HG03045 (cell line): ENCODE measurements around the gene CDC42EP2.
"Not testable (repeated sequence)": the region's sequence is repeated elsewhere in the genome, so short reads cannot be mapped to it uniquely, and the experiment has no call there.

Experiments used
- ATAC-seq: cut with Tn5 transposase; IDR thresholded peaks from one replicate; pipeline ENCODE4 v1.9.1; 2021; ENCODE audit warnings: mild to moderate bottlenecking, moderate library complexity; ENCODE audit not compliant: unreplicated experiment

CDC42EP2 gene

DNA sequence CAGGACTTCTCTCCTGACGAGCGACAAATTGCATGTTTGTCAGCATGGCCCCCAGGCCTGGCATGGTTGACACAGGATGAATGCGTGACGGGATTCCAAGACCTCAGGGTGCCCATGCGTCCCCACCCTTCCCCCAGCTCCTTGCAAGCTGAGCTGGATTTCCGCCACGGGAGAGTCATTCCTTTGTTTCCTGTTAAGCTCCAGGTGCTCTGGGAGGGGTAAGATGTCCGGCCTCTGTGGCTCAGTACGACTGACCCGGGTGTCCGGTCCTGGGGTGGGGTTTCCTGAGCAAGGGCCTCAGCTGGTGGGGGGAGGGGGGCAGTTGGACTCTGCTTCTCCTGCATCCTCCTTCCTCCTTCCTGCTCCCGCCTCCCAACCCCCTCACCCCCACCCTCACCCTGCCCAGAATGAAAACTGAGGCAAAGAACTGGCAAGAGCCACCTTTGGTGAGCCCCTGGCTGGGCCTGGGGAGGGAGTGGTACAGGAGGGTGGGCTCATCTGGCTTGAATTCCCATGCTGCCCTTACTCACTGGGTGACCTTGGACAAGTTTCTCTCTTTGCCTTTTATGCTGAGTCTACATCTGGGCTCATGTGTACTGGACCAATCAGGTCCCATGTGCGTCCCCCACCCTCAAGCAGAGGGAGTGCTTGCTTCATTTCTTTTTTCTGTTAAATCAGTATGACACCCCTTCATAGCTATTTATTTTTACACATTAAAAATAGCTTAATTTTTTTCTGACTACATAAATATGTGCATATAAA lies 2.5 kb downstream of the CDC42EP2 start:
- no peak for ATAC-seq

DNA sequence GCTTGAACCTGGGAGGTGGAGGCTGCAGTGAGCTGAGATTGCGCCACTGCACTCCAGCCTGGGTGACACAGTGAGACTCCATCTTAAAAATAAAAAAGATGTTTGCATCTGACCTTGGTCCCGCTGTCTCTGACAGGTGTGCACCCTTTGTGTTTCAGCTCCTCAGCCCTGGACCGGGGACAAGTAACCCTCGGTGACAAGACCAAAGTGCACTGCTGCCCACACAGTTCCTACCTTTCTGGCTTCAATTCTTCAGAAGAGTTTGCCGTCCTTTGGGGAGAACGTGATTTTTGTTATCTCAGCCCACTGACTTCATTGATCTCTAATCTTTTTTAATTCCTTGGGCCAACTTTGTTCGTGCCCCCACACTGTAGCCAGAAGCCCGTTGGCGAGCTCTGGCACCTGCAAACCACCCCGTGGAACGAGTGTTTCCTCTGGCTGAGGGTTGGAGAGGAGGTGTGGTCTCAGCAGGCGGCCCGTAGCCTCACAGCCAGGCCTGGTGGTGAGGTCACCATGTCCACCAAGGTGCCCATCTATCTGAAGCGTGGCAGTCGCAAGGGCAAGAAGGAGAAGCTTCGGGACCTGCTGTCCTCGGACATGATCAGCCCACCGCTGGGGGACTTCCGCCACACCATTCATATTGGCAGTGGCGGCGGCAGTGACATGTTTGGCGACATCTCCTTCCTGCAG lies 5.9 kb downstream of the CDC42EP2 start:
- ATAC-seq = no peak

DNA sequence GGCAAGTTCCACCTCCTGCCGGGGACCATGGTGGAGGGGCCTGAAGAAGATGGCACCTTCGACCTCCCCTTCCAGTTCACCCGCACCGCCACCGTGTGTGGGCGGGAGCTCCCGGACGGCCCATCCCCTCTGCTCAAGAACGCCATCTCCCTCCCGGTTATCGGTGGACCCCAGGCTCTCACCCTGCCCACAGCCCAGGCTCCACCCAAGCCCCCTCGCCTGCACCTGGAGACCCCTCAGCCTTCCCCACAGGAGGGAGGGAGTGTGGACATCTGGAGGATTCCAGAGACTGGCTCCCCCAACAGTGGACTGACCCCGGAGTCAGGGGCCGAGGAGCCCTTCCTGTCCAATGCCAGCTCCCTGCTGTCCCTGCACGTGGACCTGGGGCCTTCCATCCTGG lies 6.4 kb downstream of the CDC42EP2 start:
- no peak for ATAC-seq

- ATAC-seq = no peak
These were observed 7.3 kb downstream of the CDC42EP2 start for GRCh38 chr11:65321828-65322485.

- ATAC-seq = no peak
These were observed 9.1 kb downstream of the CDC42EP2 start for GRCh38 chr11:65323813-65324212.

DNA sequence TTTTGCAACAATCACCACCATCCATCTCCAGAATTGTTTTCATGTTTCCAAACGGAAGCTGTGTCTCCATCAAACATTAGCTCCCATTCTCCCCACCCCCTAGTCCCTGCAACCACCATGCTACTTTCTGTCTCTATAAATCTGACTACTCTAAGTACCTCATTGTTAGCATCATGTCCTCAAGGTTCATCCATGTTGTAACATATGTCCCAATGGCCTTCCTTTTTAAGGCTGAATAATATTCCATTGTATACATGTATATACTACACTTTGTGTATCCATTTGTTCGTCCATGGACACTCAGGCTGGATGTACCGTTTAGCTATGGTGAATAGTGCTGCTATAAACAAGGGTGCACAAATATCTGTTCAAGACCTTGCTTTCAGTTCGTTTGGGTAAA lies 10.8 kb downstream of the CDC42EP2 start:
- ATAC-seq = no peak

DNA sequence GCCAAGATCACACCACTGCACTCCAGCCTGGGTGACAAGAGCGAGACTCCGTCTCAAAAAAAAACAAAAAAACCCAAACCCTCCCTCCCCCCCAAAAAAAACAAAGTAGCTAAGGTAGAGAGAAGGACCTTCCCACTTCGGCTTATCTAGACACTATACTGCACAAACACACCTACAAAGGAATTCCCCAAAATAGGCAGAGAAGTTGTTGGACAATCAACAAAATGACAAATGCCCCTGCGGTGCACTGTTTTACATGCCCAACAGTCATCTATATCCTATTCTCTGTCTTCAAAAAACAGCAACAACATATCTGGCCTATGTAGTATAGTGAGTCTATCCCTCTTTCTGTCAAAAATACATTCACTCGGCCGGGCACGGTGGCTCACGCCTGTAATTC lies 12.4 kb downstream of the CDC42EP2 start:
- no peak for ATAC-seq

DNA sequence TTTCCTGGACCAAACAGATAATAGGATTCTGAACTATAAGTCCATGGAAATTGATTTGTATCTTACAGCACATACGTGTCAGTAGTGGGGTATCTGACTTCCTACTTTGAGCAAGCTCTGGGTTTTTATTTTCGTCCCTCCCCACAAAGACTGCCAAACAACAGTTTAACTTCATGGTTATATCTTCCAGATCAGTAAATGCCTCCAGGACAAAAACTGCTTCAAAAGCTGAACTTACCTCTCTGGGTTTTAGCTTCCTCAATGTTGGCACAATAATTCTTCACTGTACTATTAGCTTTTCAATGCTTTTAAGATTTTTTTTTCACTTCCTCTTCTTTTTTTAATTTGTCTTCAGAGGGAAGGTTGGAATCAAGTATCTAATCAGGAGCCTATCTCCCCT lies 14.8 kb downstream of the CDC42EP2 start:
- no peak for ATAC-seq

- ATAC-seq = no peak
These were observed 15.3 kb downstream of the CDC42EP2 start for GRCh38 chr11:65329944-65330403.

- no peak for ATAC-seq
These were observed 15.9 kb downstream of the CDC42EP2 start for GRCh38 chr11:65330544-65330943.

GRCh38 chr11:65332591-65332990 lies 17.9 kb downstream of the CDC42EP2 start:
- ATAC-seq = not testable (repeated sequence)

GRCh38 chr11:65334696-65335295 lies 20.1 kb downstream of the CDC42EP2 start:
- ATAC-seq = no peak

DNA sequence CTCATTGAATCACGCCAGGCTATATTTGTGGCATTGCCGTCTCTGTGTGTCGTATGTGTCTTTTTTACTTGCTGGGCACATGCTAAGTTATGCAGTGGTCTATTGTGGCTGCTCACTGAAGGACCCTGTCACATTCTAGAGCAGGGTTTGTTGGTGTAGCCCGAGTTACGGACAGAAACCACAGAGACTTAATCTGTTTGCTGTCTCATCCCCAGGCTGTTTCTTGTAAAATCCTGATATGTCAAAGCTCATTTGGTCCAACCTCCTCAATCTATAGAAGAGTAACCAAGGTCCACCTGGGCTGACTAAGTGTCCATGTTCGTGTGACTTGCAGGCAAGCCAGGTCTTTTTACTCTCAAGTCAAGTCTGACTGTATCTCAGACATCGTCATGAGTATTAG lies 24.0 kb downstream of the CDC42EP2 start:
- ATAC-seq = no peak

GRCh38 chr11:65340226-65340625 lies 25.6 kb downstream of the CDC42EP2 start:
- no peak for ATAC-seq

DNA sequence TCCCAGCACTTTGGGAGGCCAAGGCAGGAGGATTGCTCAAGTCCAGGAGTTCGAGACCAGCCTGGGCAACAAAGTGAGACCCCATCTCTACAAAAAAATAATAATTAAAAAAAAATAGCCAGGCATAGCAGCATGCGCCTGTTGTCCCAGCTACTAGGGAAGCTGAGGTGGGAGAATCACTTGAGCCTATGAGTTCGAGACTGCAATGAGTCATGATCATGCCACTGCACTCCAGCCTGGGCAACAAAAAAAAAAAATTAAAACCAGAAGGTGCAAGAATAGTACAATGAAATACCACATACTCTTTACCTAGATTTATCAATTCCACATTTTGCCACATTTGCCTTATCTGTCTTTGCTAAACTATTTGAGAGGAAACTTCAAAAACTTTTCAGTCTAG lies 27.2 kb downstream of the CDC42EP2 start:
- no peak for ATAC-seq

- no peak for ATAC-seq
These were observed 36.8 kb downstream of the CDC42EP2 start for GRCh38 chr11:65351511-65351910.

DNA sequence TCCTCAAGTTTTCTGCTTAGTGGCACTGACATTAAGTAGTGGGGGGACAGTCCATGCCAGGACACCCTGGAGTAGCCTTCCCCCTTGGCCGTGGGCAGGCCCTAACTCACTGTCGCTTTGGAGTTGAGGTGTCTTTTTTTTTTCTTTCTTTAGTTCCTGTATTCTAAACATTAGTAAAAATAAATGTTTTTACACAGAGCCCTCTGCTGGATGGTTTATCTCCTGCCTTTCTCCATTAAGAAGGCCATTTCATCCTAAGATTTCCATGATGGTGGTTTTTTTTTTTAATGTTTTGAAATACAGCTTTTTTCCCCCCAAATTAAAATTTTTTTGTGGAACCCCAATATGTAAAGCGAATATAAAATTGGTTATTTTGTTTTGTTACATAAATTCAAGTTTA lies 38.1 kb downstream of the CDC42EP2 start:
- no peak for ATAC-seq

DNA sequence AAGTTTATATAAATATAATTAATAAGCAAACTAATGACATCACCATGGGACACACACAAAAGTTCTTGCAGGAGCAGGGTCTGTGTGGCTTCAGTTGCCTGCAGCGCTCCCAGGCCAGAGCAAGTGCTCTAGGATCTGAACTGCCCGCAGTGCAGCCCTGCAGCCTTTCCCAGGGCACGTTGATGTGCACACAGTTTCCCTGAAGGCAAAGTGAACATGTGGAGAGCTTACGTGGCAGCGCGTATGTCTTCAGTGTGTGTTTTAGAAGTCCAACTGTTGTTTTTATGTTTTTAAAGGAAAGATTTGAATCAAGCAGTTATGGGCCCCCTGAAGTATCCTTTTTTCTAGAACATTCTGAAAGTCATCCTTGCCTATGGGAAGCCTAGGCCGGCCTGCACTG lies 38.7 kb downstream of the CDC42EP2 start:
- no peak for ATAC-seq

GRCh38 chr11:65353900-65354264 lies 39.2 kb downstream of the CDC42EP2 start:
- ATAC-seq = no peak

DNA sequence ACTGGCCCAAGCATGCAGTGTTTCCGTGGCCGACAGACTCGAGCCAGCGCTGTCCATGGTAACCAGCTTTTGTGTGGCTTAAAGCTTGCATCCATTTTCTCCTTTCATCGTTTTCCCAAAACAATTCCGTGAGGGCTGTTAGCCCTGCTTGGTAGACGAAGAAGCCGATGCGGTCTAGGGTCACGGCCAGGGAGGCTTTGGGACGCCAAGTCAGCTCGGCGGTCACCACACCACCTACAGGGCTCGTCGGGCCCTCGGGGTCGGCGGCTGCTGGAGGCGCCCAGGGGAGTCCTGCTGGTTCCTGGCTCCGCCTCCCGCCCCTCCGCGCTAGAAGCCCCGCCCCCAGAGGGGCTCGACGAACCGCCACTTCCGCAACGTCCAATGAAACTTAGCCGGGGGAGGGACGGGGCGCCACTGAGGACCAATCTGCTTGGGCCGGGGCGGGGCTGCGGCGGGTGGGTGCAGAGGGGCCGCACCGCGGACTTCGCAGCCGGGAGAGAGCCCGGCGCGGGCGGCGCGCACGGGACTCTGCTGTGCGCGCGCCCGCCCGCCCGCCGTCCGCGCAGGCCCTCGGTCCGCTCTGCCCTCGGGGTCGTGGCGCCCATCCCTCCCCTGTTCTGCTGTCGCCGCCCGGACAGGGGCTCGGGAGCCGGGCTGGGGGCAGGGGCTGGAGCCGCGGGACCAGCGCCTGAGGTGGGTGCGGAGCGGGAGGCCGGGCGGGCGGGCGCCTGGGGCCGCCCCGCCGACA lies 39.8 kb downstream of the CDC42EP2 start, which contains the start of gene TIGD3:
Gene TIGD3 (plus strand): TSS at position 487 of the 748 bp plus-strand sequence. CDS start 1,058 bp downstream, outside the sequence.
- peak; percentile 85 for ATAC-seq
